GM18909 (cell line): ENCODE data around the gene DIAPH2.

Experiments
- ATAC-seq: cut with Tn5 transposase; IDR thresholded peaks from one replicate; pipeline ENCODE4 v1.9.1; 2021; ENCODE audit warnings: mild to moderate bottlenecking; ENCODE audit not compliant: unreplicated experiment, poor library complexity

Gene DIAPH2

GRCh38 chrX:97334850-97335249 lies 650.2 kb downstream of the DIAPH2 start:
- ATAC-seq, result no peak

- ATAC-seq, result no peak
Observed at GRCh38 chrX:97344724-97345123, 660.1 kb downstream of the DIAPH2 start.

- no peak for ATAC-seq
Observed at GRCh38 chrX:97358941-97359340, 674.3 kb downstream of the DIAPH2 start.

GRCh38 chrX:97363843-97364242 lies 679.2 kb downstream of the DIAPH2 start:
- no peak for ATAC-seq

- ATAC-seq, result no peak
Observed at GRCh38 chrX:97366237-97366636, 681.6 kb downstream of the DIAPH2 start.

- no peak for ATAC-seq
Observed at GRCh38 chrX:97367125-97367524, 682.5 kb downstream of the DIAPH2 start.

GRCh38 chrX:97369947-97370346 lies 685.3 kb downstream of the DIAPH2 start:
- no peak for ATAC-seq

- no peak for ATAC-seq
Observed at GRCh38 chrX:97372001-97372766, 687.5 kb downstream of the DIAPH2 start.

GRCh38 chrX:97374266-97374665 lies 689.6 kb downstream of the DIAPH2 start:
- no peak for ATAC-seq

GRCh38 chrX:97380200-97380599 lies 695.6 kb downstream of the DIAPH2 start:
- no peak for ATAC-seq

GRCh38 chrX:97384685-97385084 lies 700.0 kb downstream of the DIAPH2 start:
- no peak for ATAC-seq

GRCh38 chrX:97387004-97387403 lies 702.4 kb downstream of the DIAPH2 start:
- ATAC-seq, result no peak

GRCh38 chrX:97389761-97390192 lies 705.1 kb downstream of the DIAPH2 start:
- ATAC-seq, result no peak

- no peak for ATAC-seq
Observed at GRCh38 chrX:97397371-97397770, 712.7 kb downstream of the DIAPH2 start.

- ATAC-seq, result peak; percentile 60
Observed at GRCh38 chrX:97398030-97398551, 713.4 kb downstream of the DIAPH2 start.

GRCh38 chrX:97399400-97399799 lies 714.8 kb downstream of the DIAPH2 start:
- ATAC-seq, result peak; percentile 30

GRCh38 chrX:97400492-97400891 lies 715.9 kb downstream of the DIAPH2 start:
- ATAC-seq, result no peak

GRCh38 chrX:97401154-97401553 lies 716.5 kb downstream of the DIAPH2 start:
- peak; percentile 53 for ATAC-seq

- ATAC-seq, result no peak
Observed at GRCh38 chrX:97401586-97402136, 717.0 kb downstream of the DIAPH2 start.

GRCh38 chrX:97402333-97402732 lies 717.7 kb downstream of the DIAPH2 start:
- ATAC-seq, result no peak

- ATAC-seq, result no peak
Observed at GRCh38 chrX:97402903-97403302, 718.3 kb downstream of the DIAPH2 start.
